Motor neuron (in vitro differentiated cells): ENCODE measurements around the gene CAMK2B. TPM values are rescaled to one million over a fixed set of nuclear protein-coding genes. Genes with fewer than 3 reads are reported as not detected.

ENCODE experiments used
- ATAC-seq, 8 experiments: fragments of 200-7000 bp; cut with Tn5 transposase; replicated peaks in 6 of 8; 2 replicates each; pipeline ENCODE4 v1.8.0; 2021; ENCODE audit warnings: mild to moderate bottlenecking in 8 of 8, moderate library complexity in 8 of 8
- H3K27ac ChIP-seq, 2 donors: fragments of 250-450 bp; sonication (Bioruptor Pico); 2 replicates each; pipeline ENCODE4 v1.9.0; 2021; ENCODE audit warnings: antibody characterized with exemption in 2 of 2, mild to moderate bottlenecking in 2 of 2, moderate library complexity in 1 of 2
- H3K4me1 ChIP-seq, 2 donors: fragments of 250-450 bp; sonication (Bioruptor Pico); replicated peaks in 1 of 2; 2 replicates each; pipeline ENCODE4 v1.6.1; 2021; ENCODE audit warnings: antibody characterized with exemption in 2 of 2, mild to moderate bottlenecking in 2 of 2, moderate library complexity in 1 of 2
- H3K4me3 ChIP-seq, 5 donors: fragments of 250-450 bp; sonication (Bioruptor Pico); 2 replicates each; pipeline ENCODE4 v1.9.0; 2021; ENCODE audit warnings: antibody characterized with exemption in 5 of 5, mild to moderate bottlenecking in 5 of 5, moderate library complexity in 4 of 5
- WGBS, 10 experiments: fragments of 450-650 bp; shearing (Covaris generic); methylation state at CpG; one replicate each; pipeline ENCODE4 v1.0.0; 2022; 5-methylcytosine and 5-hydroxymethylcytosine counted together
- in situ Hi-C, 9 experiments: fragments of 400-800 bp; cut with MboI; loops; one replicate each; pipeline ENCODE4 v1.15.0; 2021; ENCODE audit warnings: low sequenced_read_pairs in 9 of 9, low pct_unique_long_range_greater_than_20kb in 2 of 9; ENCODE audit not compliant: unreplicated experiment in 9 of 9
- total RNA-seq, 8 experiments: library from RNA; unstranded; fragments of 300-600 nt; gene quantifications; 2 replicates each; pipeline versions ENCODE4 v1.2.3 to v1.2.4, GENCODE V29; 2022

The CAMK2B gene
- total RNA-seq, 8 experiments from 2014 or later: 2.2 to 23.4 (median 9.9) TPM

- Histone ChIP-seq H3K4me3 (peak overlapping the region; percentile 55 to 83 (median 67)), H3K4me1 (peaks cover 0 to 3% of the 10 kb centered on the region in 2 donors), H3K27ac (no peak overlapping the region)
- 0 to 17% methylated on average over 1 of the region's 23 CpGs; no CpG with 5 or more reads in 8 of the 10 experiments for WGBS, 10 experiments
- peak; percentile 44 to 82 (median 67) for ATAC-seq
- in situ Hi-C loops: no loop called here
Observed at GRCh38 chr7:44325811-44326241, 432 bp upstream of the CAMK2B start.

GRCh38 chr7:44324481-44325200, 753 bp downstream of the CAMK2B start:
- peaks cover 0 to 6% of the 10 kb centered on the region in 2 donors for H3K4me1 ChIP-seq
- WGBS, 10 experiments: no CpG with 5 or more reads among the region's 61 CpGs
- ATAC-seq: peak; percentile 6 to 60 (median 41)
- H3K4me3 ChIP-seq: peak overlapping the region; percentile 55 to 83 (median 67)
- in situ Hi-C loops: no loop called here
- H3K27ac ChIP-seq: peak overlapping the region in 1 of 2 donors; percentile 39

GRCh38 chr7:44324204-44324480, 1.3 kb downstream of the CAMK2B start:
- peak overlapping the region; percentile 55 to 83 (median 67) for H3K4me3 ChIP-seq
- WGBS, 10 experiments: 9 to 32% (median 20%) methylated on average over 2 to 7 of the region's 9 CpGs; no CpG with 5 or more reads in 7 of the 10 experiments
- in situ Hi-C loops: no loop called here
- no peak overlapping the region for H3K27ac ChIP-seq
- H3K4me1 ChIP-seq: peaks cover 0 to 6% of the 10 kb centered on the region in 2 donors
- no peak for ATAC-seq

- WGBS, 10 experiments: 60 to 100% (median 75%) methylated on average over 1 to 4 of the region's 17 CpGs; no CpG with 5 or more reads in 5 of the 10 experiments
- no peak for ATAC-seq
- in situ Hi-C loops: no loop called here
- Histone ChIP-seq H3K4me3 (peak overlapping the region in 4 of 5 donors; percentile 55 to 83 (median 68)), H3K27ac (no peak overlapping the region), H3K4me1 (peaks cover 0 to 6% of the 10 kb centered on the region in 2 donors)
Observed at GRCh38 chr7:44323381-44324203, 1.8 kb downstream of the CAMK2B start.

GRCh38 chr7:44322631-44323363, 2.6 kb downstream of the CAMK2B start:
- in situ Hi-C loops: no loop called here
- 17 to 70% (median 63%) methylated on average over 1 to 4 of the region's 17 CpGs; no CpG with 5 or more reads in 6 of the 10 experiments for WGBS, 10 experiments
- ATAC-seq: no peak
- H3K4me3 ChIP-seq: no peak overlapping the region
- no peak overlapping the region for H3K27ac ChIP-seq
- H3K4me1 ChIP-seq: peaks cover 0 to 6% of the 10 kb centered on the region in 2 donors

GRCh38 chr7:44321796-44322195, 3.6 kb downstream of the CAMK2B start:
- WGBS, 10 experiments: 69 to 100% (median 83%) methylated on average over 1 to 12 of the region's 18 CpGs; no CpG with 5 or more reads in 1 of the 10 experiments
- no peak for ATAC-seq
- in situ Hi-C loops: no loop called here
- peaks cover 0 to 6% of the 10 kb centered on the region in 2 donors for H3K4me1 ChIP-seq
- H3K27ac ChIP-seq: no peak overlapping the region
- no peak overlapping the region for H3K4me3 ChIP-seq

- in situ Hi-C loops: no loop called here
- 40 to 100% (median 77%) methylated on average over 1 to 10 of the region's 15 CpGs; no CpG with 5 or more reads in 3 of the 10 experiments for WGBS, 10 experiments
- Histone ChIP-seq H3K4me3 (no peak overlapping the region), H3K4me1 (peaks cover 0 to 3% of the 10 kb centered on the region in 2 donors), H3K27ac (no peak overlapping the region)
- ATAC-seq: peak in 3 of 8 experiments; percentile 13 to 50 (median 13)
Observed at GRCh38 chr7:44320794-44321371, 4.5 kb downstream of the CAMK2B start.

- no peak overlapping the region for H3K4me3 ChIP-seq
- WGBS, 10 experiments: 80 to 95% (median 90%) methylated on average over 2 to 5 of the region's 5 CpGs; no CpG with 5 or more reads in 2 of the 10 experiments
- H3K4me1 ChIP-seq: peaks cover 0 to 3% of the 10 kb centered on the region in 2 donors
- no peak overlapping the region for H3K27ac ChIP-seq
- in situ Hi-C loops: no loop called here
- ATAC-seq: no peak
Observed at GRCh38 chr7:44320141-44320540, 5.3 kb downstream of the CAMK2B start.

GRCh38 chr7:44318332-44318731, 7.1 kb downstream of the CAMK2B start:
- Histone ChIP-seq H3K27ac (no peak overlapping the region), H3K4me3 (no peak overlapping the region), H3K4me1 (peaks cover 0 to 3% of the 10 kb centered on the region in 2 donors)
- WGBS, 10 experiments: 69 to 100% (median 85%) methylated on average over 1 to 2 of the region's 2 CpGs; no CpG with 5 or more reads in 6 of the 10 experiments
- peak in 3 of 8 experiments; percentile 43 to 59 (median 49) for ATAC-seq
- in situ Hi-C loops: no loop called here

- H3K4me1 ChIP-seq: no peaks in the 10 kb centered on the region
- in situ Hi-C loops: no loop called here
- no peak overlapping the region for H3K27ac ChIP-seq
- 28 to 100% (median 70%) methylated on average over 1 to 3 of the region's 3 CpGs for whole genome bisulfite sequencing, 10 experiments
- H3K4me3 ChIP-seq: no peak overlapping the region
- no peak for ATAC-seq
Observed at GRCh38 chr7:44315301-44315903, 10.0 kb downstream of the CAMK2B start.

- H3K27ac ChIP-seq: no peak overlapping the region
- ATAC-seq: peak in 1 of 8 experiments; percentile 55
- peaks cover 0 to 2% of the 10 kb centered on the region in 2 donors for H3K4me1 ChIP-seq
- in situ Hi-C loops: no loop called here
- H3K4me3 ChIP-seq: no peak overlapping the region
- WGBS, 10 experiments: 98 to 100% (median 100%) methylated on average over 1 to 5 of the region's 7 CpGs; no CpG with 5 or more reads in 4 of the 10 experiments
Observed at GRCh38 chr7:44313621-44314031, 11.8 kb downstream of the CAMK2B start.

GRCh38 chr7:44313016-44313415, 12.4 kb downstream of the CAMK2B start:
- Histone ChIP-seq H3K27ac (no peak overlapping the region), H3K4me1 (peaks cover 0 to 2% of the 10 kb centered on the region in 2 donors), H3K4me3 (no peak overlapping the region)
- in situ Hi-C loops: no loop called here
- no peak for ATAC-seq
- WGBS, 10 experiments: 50 to 95% (median 63%) methylated on average over 1 to 7 of the region's 8 CpGs; no CpG with 5 or more reads in 5 of the 10 experiments
